ENCODE data around the gene NT5DC2.

Gene NT5DC2

DNA sequence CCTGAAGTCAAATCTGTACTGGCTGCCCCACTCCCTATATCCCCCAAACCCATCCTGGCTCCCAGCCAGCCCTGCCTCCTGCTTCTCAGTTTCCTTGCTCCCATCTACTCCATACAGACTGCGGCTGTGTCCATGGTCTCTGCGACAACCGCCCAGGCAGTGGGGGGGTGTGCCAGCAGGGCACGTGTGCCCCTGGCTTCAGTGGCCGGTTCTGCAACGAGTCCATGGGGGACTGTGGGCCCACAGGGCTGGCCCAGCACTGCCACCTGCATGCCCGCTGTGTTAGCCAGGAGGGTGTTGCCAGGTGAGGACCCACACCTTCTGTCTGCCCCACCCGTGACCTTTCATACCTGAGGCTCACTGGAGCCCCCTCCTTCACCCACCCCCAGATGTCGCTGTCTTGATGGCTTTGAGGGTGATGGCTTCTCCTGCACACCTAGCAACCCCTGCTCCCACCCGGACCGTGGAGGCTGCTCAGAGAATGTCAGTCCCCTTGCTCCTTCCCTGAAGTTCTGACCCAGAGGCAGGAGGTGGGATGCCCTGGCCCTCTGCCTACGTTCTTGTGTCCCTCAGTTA is 23.8 kb downstream of the NT5DC2 start:
- no peak for TF ChIP-seq CTCF (conservative IDR thresholded peaks at IDR 0.05)
- H3K27ac ChIP-seq = no peak overlapping the region

DNA sequence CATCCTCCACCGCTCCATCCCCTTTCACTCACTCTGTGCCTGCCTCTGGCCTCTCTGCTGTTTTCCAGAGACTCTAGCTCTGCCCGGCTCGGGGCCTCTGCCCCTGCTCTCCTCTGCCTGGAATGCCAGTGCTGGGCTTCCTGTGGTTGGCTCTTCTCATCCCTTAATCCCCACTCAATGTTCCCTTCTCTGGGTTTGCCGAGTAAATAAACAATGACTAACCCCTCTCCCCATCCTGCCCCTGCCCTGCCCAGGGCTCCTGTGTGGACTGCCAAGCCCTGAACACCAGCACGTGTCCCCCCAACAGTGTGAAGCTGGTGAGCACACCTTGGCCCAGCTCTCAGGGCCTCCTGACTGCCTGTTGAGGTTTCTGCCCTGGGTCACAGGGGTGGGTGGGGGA is 26.3 kb downstream of the NT5DC2 start:
- TF ChIP-seq CTCF (conservative IDR thresholded peaks at IDR 0.05) = no peak
- H3K27ac ChIP-seq = no peak overlapping the region

- H3K27ac ChIP-seq = no peak overlapping the region
- TF ChIP-seq CTCF (conservative IDR thresholded peaks at IDR 0.05) = no peak
These were observed 27.2 kb downstream of the NT5DC2 start for GRCh38 chr3:52506266-52506966.

DNA sequence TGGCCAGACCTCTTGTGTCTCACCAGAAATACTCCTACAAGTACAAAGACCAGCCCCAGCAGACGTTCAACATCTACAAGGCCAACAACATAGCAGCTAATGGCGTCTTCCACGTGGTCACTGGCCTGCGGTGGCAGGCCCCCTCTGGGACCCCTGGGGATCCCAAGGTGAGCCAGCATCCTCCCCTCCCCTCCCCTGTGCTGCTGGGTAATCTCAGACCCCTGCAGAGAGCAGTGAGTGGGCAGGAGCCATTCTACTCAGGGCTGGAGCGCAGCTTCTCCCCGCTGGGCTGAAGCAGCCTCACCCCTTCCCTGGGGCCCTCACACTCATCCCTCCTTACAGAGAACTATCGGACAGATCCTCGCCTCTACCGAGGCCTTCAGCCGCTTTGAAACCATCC is 28.7 kb downstream of the NT5DC2 start:
- H3K27ac ChIP-seq = no peak overlapping the region

GRCh38 chr3:52503788-52504424 is 29.8 kb downstream of the NT5DC2 start:
- no peak for TF ChIP-seq CTCF (conservative IDR thresholded peaks at IDR 0.05)
- H3K27ac ChIP-seq = no peak overlapping the region

More for the DNA sequence above, 28.7 kb downstream of the NT5DC2 start:
- TF ChIP-seq CTCF (conservative IDR thresholded peaks at IDR 0.05) = no peak

GRCh38 chr3:52502808-52503350 is 30.8 kb downstream of the NT5DC2 start:
- no peak for TF ChIP-seq CTCF (conservative IDR thresholded peaks at IDR 0.05)

DNA sequence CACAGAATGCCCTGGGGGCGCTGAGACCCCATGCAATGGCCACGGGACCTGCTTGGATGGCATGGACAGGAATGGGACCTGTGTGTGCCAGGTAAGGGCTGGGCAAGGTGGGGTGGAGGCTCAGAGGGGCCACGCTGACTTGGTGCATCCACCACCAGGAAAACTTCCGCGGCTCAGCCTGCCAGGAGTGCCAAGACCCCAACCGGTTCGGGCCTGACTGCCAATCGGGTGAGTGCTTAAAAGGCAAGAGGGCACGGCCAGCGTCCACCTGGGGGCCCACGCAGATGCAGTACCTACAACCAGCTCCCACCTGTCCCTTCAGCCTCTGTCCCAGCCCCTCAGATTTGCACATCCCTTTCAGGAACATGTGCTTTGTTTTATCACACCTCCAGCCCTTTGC is 31.7 kb downstream of the NT5DC2 start:
- no peak overlapping the region for H3K27ac ChIP-seq
- TF ChIP-seq CTCF (conservative IDR thresholded peaks at IDR 0.05) = no peak

More at GRCh38 chr3:52502808-52503350, 30.8 kb downstream of the NT5DC2 start:
- H3K27ac ChIP-seq = no peak overlapping the region

All from VCaP (cell line).